ENCODE results near the gene S100A12.
"Not testable (repeated sequence)": the region's sequence is repeated elsewhere in the genome, so short reads cannot be mapped to it uniquely, and the experiment has no call there.

S100A12 gene

GRCh38 chr1:153375511-153375910 is at the start of gene S100A12:
Gene S100A12 (minus strand): TSS chr1:153375621. CDS start chr1:153374592, 1,029 bp downstream.
- no peak for DNase-seq (ENCODE audit: low read depth)

GRCh38 chr1:153422450-153423068 is 47.1 kb upstream of the S100A12 start:
- DNase-seq (ENCODE audit: low read depth), result peak; percentile 54

- DNase-seq (ENCODE audit: low read depth), result no peak
Observed at GRCh38 chr1:153420306-153420705, 44.9 kb upstream of the S100A12 start.

- not testable (repeated sequence) for DNase-seq (ENCODE audit: low read depth)
Observed at GRCh38 chr1:153419436-153419793, 44.0 kb upstream of the S100A12 start.

GRCh38 chr1:153418758-153419435 is 43.5 kb upstream of the S100A12 start:
- DNase-seq (ENCODE audit: low read depth), result not testable (repeated sequence)

GRCh38 chr1:153417136-153417888 is 41.9 kb upstream of the S100A12 start:
- no peak for DNase-seq (ENCODE audit: low read depth)

GRCh38 chr1:153415850-153416570 is 40.6 kb upstream of the S100A12 start, which contains the start of gene S100A7A:
Gene S100A7A (plus strand): TSS chr1:153416520. CDS start chr1:153418083, 1,563 bp downstream.
- DNase-seq (ENCODE audit: low read depth), result no peak

- not testable (repeated sequence) for DNase-seq (ENCODE audit: low read depth)
Observed at GRCh38 chr1:153413961-153414360, 38.5 kb upstream of the S100A12 start.

GRCh38 chr1:153407274-153407673 is 31.9 kb upstream of the S100A12 start:
- DNase-seq (ENCODE audit: low read depth), result not testable (repeated sequence)

- DNase-seq (ENCODE audit: low read depth), result not testable (repeated sequence)
Observed at GRCh38 chr1:153405825-153406599, 30.6 kb upstream of the S100A12 start.

GRCh38 chr1:153404768-153405167 is 29.3 kb upstream of the S100A12 start:
- DNase-seq (ENCODE audit: low read depth), result peak; percentile 34

- no peak for DNase-seq (ENCODE audit: low read depth)
Observed at GRCh38 chr1:153404086-153404635, 28.7 kb upstream of the S100A12 start.

GRCh38 chr1:153403421-153404085 is 28.1 kb upstream of the S100A12 start:
- no peak for DNase-seq (ENCODE audit: low read depth)

- DNase-seq (ENCODE audit: low read depth), result no peak
Observed at GRCh38 chr1:153402226-153402625, 26.8 kb upstream of the S100A12 start.

GRCh38 chr1:153401461-153401860 is 26.0 kb upstream of the S100A12 start:
- DNase-seq (ENCODE audit: low read depth), result no peak

- no peak for DNase-seq (ENCODE audit: low read depth)
Observed at GRCh38 chr1:153400244-153400643, 24.8 kb upstream of the S100A12 start.

GRCh38 chr1:153399401-153400055 is 24.1 kb upstream of the S100A12 start:
- no peak for DNase-seq (ENCODE audit: low read depth)

GRCh38 chr1:153397924-153398651 is 22.7 kb upstream of the S100A12 start:
- DNase-seq (ENCODE audit: low read depth), result no peak

Measured in activated T-cell treated with anti-CD3 and anti-CD28 coated beads for 1 hour (primary cell).